Measurements from ENCODE around the gene AQP10.
"Not testable (repeated sequence)": the region's sequence is repeated elsewhere in the genome, so short reads cannot be mapped to it uniquely, and the experiment has no call there.

The AQP10 gene

GRCh38 chr1:154313066-154313356 is 7.9 kb upstream of the AQP10 start:
- no peak for TF ChIP-seq CTCF (conservative IDR thresholded peaks at IDR 0.05; ENCODE audit: low read depth, low read length)
- no peak overlapping the region for H3K4me2 ChIP-seq
- no peaks in the 10 kb centered on the region for H4K20me1 ChIP-seq (ENCODE audit: insufficient read depth)

DNA sequence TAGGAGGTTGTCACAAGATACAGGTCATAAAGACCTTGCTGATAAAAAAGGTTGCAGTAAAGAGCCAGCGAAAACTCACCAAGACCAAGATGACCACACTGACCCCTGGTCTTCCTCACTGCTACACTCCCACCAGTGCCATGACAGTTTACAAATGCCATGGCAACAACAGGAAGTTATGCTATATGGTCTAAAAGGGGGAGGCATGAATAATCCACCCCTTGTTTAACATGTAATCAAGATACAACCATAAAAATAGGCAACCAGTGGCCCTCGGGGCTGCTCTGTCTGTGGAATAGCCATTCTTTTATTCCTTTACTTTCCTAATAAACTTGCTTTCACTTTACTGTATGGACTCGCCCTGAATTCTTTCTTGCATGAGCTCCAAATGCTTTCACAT is 6.7 kb upstream of the AQP10 start:
- H3K36me3 ChIP-seq (ENCODE audit: insufficient read depth); H3K27ac ChIP-seq; H3K4me1 ChIP-seq (ENCODE audit: low read depth, poor library complexity, severe bottlenecking); H3K9ac ChIP-seq; H4K20me1 ChIP-seq (ENCODE audit: insufficient read depth); H3K4me3 ChIP-seq (IDR thresholded peaks at IDR 0.05; ENCODE audit: insufficient read depth, low read depth, low read length); H3K79me2 ChIP-seq (ENCODE audit: insufficient read depth, low read depth); H3K27me3 ChIP-seq (ENCODE audit: insufficient read depth, low read depth); H3K4me2 ChIP-seq; H2AFZ ChIP-seq (ENCODE audit: low read depth): not testable (repeated sequence)

More at GRCh38 chr1:154313066-154313356, 7.9 kb upstream of the AQP10 start:
- no peak overlapping the region for H2AFZ ChIP-seq (ENCODE audit: low read depth)
- no peak overlapping the region for H3K27ac ChIP-seq
- H3K4me1 ChIP-seq (ENCODE audit: low read depth, poor library complexity, severe bottlenecking), result peaks cover 6% of the 10 kb centered on the region
- 0 out of 2 replicates have a peak, but pooled peaks cover 6% of the 10 kb centered on the region for H3K27me3 ChIP-seq (ENCODE audit: insufficient read depth, low read depth)
- no peak overlapping the region for H3K9ac ChIP-seq
- no peaks in the 10 kb centered on the region for H3K79me2 ChIP-seq (ENCODE audit: insufficient read depth, low read depth)
- no peaks in the 10 kb centered on the region for H3K36me3 ChIP-seq (ENCODE audit: insufficient read depth)
- H3K4me3 ChIP-seq (IDR thresholded peaks at IDR 0.05; ENCODE audit: insufficient read depth, low read depth, low read length), result no peak overlapping the region

GRCh38 chr1:154316704-154317103 is 4.2 kb upstream of the AQP10 start:
- H3K27me3 ChIP-seq (ENCODE audit: insufficient read depth, low read depth), result 0 out of 2 replicates have a peak, but pooled peaks cover 8% of the 10 kb centered on the region
- no peak overlapping the region for H3K4me3 ChIP-seq (IDR thresholded peaks at IDR 0.05; ENCODE audit: insufficient read depth, low read depth, low read length)
- no peaks in the 10 kb centered on the region for H3K79me2 ChIP-seq (ENCODE audit: insufficient read depth, low read depth)
- no peak for TF ChIP-seq CTCF (conservative IDR thresholded peaks at IDR 0.05; ENCODE audit: low read depth, low read length)
- no peak overlapping the region for H3K4me2 ChIP-seq
- no peaks in the 10 kb centered on the region for H3K36me3 ChIP-seq (ENCODE audit: insufficient read depth)
- no peak overlapping the region for H2AFZ ChIP-seq (ENCODE audit: low read depth)
- H3K4me1 ChIP-seq (ENCODE audit: low read depth, poor library complexity, severe bottlenecking), result no peaks in the 10 kb centered on the region
- H4K20me1 ChIP-seq (ENCODE audit: insufficient read depth), result no peaks in the 10 kb centered on the region
- no peak overlapping the region for H3K27ac ChIP-seq
- H3K9ac ChIP-seq, result no peak overlapping the region

DNA sequence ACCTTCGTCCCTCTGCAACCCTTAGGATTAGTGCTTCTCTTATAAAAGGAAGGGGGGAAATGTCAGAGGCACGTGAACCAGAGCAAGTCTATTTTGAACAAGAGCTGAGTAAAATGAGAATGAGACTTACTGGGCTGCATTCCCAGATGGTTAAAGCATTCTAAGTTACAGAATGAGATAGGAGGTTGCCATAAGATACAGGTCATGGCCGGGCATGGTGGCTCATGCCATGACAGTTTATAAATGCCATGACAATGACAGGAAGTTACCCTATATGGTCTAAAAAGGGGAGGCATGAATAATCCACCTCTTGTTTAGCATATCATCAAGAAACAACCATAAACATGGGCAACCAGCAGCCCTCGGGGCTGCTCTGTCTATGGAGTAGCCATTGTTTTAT is 2.5 kb upstream of the AQP10 start:
- TF ChIP-seq CTCF (conservative IDR thresholded peaks at IDR 0.05; ENCODE audit: low read depth, low read length), result no peak
- Histone ChIP-seq H3K9ac (no peak overlapping the region), H2AFZ (ENCODE audit: low read depth) (no peak overlapping the region), H3K36me3 (ENCODE audit: insufficient read depth) (no peaks in the 10 kb centered on the region), H3K4me2 (no peak overlapping the region), H3K4me1 (ENCODE audit: low read depth, poor library complexity, severe bottlenecking) (no peaks in the 10 kb centered on the region), H3K27ac (no peak overlapping the region), H4K20me1 (ENCODE audit: insufficient read depth) (no peaks in the 10 kb centered on the region), H3K79me2 (ENCODE audit: insufficient read depth, low read depth) (no peaks in the 10 kb centered on the region), H3K4me3 (IDR thresholded peaks at IDR 0.05; ENCODE audit: insufficient read depth, low read depth, low read length) (no peak overlapping the region), H3K27me3 (ENCODE audit: insufficient read depth, low read depth) (peaks cover 11% of the 10 kb centered on the region)

DNA sequence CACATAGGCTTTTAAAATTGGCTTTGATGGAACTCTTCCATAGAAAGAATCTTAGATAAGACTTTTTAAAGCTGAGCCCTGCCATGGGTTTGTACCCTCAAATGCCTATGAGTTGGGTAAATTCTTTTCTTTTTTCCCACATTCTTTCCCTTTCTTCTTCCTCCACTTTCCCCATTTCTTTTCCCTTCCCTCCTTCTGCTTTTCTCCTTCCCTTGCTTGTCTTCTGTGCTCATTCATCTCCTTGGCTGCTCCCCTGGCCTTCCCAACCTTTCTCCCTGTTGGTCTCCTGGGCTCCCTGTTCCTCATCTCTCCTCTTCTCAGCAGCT is 679 bp downstream of the AQP10 start:
- not testable (repeated sequence) for H3K4me2 ChIP-seq; H3K79me2 ChIP-seq (ENCODE audit: insufficient read depth, low read depth); H3K4me3 ChIP-seq (IDR thresholded peaks at IDR 0.05; ENCODE audit: insufficient read depth, low read depth, low read length); H3K27ac ChIP-seq; H4K20me1 ChIP-seq (ENCODE audit: insufficient read depth); H2AFZ ChIP-seq (ENCODE audit: low read depth); H3K36me3 ChIP-seq (ENCODE audit: insufficient read depth); H3K9ac ChIP-seq
- H3K4me1 ChIP-seq (ENCODE audit: low read depth, poor library complexity, severe bottlenecking), result peaks cover 12% of the 10 kb centered on the region
- peaks cover 19% of the 10 kb centered on the region for H3K27me3 ChIP-seq (ENCODE audit: insufficient read depth, low read depth)
